Measurements from ENCODE around the gene UBR3.
"Not testable (repeated sequence)": the region's sequence is repeated elsewhere in the genome, so short reads cannot be mapped to it uniquely, and the experiment has no call there.

The UBR3 gene

DNA sequence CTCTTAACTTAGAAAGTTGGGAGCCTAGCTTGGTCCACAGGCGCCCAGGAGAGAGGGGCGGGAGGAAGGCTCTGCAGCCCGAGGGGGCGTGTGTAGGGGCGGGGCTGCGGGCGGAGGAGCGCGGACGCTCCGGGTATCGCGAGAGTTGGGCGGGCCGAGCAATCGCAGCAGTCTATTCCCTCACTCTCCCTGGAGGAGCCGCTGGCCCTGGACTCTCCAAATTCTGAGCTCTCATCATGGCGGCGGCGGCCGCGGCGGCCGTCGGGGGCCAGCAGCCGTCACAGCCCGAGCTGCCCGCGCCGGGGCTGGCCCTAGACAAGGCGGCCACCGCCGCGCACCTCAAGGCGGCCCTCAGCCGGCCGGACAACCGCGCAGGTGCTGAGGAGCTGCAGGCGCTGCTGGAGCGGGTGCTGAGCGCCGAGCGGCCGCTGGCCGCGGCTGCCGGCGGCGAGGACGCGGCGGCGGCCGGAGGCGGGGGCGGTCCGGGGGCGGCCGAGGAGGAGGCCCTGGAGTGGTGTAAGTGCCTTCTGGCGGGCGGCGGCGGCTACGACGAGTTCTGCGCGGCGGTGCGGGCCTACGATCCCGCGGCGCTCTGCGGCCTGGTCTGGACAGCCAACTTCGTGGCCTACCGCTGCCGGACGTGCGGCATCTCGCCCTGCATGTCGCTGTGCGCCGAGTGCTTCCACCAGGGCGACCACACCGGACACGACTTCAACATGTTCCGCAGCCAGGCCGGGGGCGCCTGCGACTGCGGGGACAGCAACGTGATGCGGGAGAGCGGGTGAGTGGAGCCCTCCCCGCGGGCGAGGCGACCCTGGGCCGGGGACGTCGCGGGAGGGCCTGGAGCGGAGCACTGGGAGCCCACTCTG lies at the start of gene UBR3:
Gene UBR3 (plus strand): TSS at position 183 of the 869 bp plus-strand sequence. CDS start 54 bp downstream, at position 237.
- in situ Hi-C loops (cut with MboI; ENCODE audit: low sequenced_read_pairs): no loop called here

GRCh38 chr2:169778446-169778845 lies 48.8 kb upstream of the UBR3 start:
- in situ Hi-C loops (cut with MboI; ENCODE audit: low sequenced_read_pairs): no loop called here

DNA sequence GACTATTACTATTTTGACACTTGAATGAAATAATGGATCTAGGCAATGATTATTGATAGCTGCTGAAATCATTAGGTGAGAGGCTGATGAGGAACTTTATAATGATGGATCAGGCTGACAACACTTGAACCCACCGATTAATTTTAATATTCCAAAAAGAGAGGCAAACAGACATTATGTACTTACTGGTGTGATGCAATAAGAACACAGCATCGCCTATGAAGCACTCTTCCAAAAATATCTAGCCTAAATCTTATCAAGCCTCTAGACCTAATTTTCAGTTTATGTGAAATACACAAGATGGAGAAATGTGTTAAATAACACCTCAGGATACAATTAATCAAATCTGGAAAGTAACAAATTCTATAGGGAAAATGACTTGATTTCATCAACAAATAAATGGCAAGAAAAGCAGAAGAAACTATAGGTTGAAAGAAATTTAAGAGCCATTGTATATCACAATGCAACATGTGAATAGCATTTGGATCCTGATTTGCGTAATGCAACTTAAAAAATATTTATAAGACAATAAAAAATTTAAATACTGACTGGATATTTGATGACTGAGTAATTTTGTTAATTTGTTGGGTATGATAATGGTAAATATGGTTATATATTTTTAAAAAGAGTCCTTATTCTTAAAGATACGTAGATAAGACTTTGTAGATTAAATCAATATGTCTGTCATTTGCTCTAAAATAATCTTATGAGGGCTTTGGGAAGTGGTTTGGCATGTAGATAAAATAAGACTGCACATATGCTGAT lies 45.8 kb upstream of the UBR3 start:
- in situ Hi-C loops (cut with MboI; ENCODE audit: low sequenced_read_pairs): no loop called here

DNA sequence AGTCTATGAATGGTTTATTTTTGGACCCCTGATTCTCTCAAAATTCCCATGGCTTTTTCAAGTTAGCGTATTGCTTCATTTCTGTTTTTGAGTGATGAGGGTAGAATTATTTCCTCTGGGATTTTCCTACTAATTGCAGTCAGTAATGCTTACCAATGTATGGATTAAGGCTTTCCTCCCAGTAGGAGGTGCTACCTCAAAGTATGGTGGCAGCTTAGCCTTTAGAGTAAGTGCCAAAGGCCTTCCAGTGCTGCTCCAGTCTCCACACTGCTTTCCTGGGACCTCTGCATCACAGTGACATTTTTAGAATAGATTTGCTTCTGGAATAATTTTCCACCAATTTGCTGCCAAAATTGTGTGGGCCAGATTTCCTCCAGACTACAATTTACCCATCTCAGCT lies 44.7 kb upstream of the UBR3 start:
- in situ Hi-C loops (cut with MboI; ENCODE audit: low sequenced_read_pairs): no loop called here

DNA sequence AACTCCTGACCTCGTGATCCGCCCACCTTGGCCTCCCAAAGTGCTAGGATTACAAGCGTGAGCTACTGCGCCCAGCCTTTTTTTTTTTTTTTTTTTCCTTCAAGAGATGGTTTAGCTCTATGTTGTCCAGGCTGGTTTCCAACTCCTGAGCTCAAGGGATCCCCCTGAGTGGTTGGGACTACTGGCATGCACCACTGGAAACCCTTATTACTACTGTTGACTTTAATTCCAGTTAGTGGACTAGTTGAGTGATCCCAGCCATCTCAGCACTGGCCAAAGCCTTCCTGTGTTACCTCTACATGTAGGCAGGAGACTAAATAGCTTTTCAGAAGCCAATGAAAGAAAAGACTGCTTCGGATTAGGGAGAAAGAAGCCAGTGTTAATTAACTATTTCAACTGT lies 36.7 kb upstream of the UBR3 start:
- in situ Hi-C loops (cut with MboI; ENCODE audit: low sequenced_read_pairs): no loop called here

DNA sequence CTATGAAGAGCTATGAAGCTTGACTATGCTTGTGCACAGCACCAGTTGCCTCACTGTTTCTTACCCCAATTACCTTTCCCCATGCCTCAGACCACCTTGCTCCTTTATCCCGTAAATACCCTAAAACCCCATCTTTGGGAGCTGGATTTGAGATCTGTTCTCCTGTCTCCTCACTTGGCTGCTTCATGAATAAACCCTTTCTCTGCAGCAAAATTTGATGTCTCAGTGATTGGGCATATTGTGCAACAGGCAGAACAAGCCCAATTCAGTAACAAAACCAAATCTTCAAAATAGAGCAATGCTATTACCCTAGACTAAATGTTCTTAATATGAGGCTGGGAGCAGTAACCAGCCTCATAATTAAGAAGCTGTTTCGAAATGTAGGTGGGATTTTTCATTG lies 32.1 kb upstream of the UBR3 start:
- in situ Hi-C loops (cut with MboI; ENCODE audit: low sequenced_read_pairs): no loop called here

DNA sequence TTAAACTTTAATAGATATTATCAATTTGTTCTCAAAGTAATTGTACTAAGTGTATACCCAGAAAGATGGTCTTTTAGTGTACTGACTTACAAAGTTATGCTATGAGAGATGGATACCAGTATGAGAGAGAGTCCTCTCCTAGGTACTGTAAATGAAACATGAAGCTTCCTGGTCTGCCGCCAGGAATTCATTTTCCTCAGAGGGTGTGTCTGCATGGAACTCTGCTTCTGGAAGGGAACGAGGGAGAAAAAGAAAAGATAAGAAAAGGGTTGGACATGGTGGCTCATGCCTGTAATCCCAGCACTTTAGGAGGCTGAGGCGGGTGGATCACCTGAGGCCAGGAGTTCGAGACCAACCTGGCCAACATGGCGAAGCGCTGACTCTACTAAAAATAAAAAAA lies 30.8 kb upstream of the UBR3 start:
- in situ Hi-C loops (cut with MboI; ENCODE audit: low sequenced_read_pairs): no loop called here

DNA sequence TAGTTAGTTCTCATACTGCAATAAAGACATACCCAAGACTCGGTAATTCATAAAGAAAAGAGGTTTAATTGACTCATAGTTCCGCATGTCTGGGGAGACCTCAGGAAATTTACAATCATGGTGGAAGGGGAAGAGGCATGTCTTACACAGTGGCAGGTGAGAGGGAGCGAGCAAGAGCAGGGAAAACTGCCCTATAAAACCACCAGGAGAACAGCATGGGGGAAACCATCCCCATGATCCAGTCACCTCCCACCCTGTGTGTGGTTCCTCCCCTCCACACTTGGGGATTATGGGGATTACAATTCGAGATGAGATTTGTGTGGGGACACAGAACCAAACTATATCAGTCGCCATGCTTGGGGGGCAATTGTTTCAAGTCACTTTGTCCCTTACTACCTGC lies 29.7 kb upstream of the UBR3 start:
- in situ Hi-C loops (cut with MboI; ENCODE audit: low sequenced_read_pairs): no loop called here

GRCh38 chr2:169798397-169798717 lies 28.9 kb upstream of the UBR3 start:
- in situ Hi-C loops (cut with MboI; ENCODE audit: low sequenced_read_pairs): no loop called here

- in situ Hi-C loops (cut with MboI; ENCODE audit: low sequenced_read_pairs): no loop called here
These were observed 28.3 kb upstream of the UBR3 start, which contains the start of gene SSB for GRCh38 chr2:169798718-169799592. SSB (plus strand) TSS chr2:169798871; CDS start chr2:169800961, 2,090 bp downstream.

DNA sequence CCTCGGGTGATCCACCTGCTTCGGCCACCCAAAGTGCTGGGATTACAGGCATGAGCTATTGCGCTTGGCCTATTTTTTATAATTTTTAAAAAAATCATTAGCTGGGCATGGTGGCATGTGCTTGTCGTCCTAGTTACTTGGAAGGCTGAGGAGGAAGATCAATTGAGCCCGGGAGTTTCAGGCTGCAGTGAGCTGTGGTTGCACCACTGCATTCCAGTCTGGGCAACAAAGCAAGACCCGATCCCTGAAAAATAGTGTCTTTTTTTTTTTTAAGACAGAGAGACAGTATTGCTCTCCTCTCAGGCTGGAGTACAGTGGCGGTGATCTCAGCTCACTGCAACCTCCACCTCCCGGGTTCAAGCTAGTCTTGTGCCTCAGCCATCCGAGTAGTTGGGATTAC lies 23.8 kb upstream of the UBR3 start:
- in situ Hi-C loops (cut with MboI; ENCODE audit: low sequenced_read_pairs): no loop called here

- in situ Hi-C loops (cut with MboI; ENCODE audit: low sequenced_read_pairs): no loop called here
These were observed 20.7 kb upstream of the UBR3 start for GRCh38 chr2:169806586-169806985.

GRCh38 chr2:169808221-169808620 lies 19.0 kb upstream of the UBR3 start:
- in situ Hi-C loops (cut with MboI; ENCODE audit: low sequenced_read_pairs): no loop called here

DNA sequence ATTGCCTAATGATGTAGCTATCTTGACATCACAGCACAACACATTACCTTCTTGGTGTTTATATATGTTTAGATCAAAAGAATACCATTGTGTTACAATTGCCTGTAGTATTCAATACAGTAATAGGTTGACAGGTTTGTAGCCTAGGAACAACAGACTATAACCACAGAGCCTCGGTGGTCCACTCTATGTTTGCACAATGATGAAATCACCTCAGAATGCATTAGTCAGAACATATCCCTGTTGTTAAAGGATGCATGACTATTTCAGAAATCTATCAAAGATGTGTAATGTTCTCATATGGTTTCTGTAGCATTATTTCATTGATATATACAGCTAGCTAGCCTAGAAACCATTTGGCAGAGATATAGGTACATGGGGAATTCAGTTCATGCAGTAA lies 11.4 kb upstream of the UBR3 start:
- in situ Hi-C loops (cut with MboI; ENCODE audit: low sequenced_read_pairs): no loop called here

- in situ Hi-C loops (cut with MboI; ENCODE audit: low sequenced_read_pairs): not testable (repeated sequence)
These were observed 10.3 kb upstream of the UBR3 start for GRCh38 chr2:169816961-169817360.

- in situ Hi-C loops (cut with MboI; ENCODE audit: low sequenced_read_pairs): not testable (repeated sequence)
These were observed 9.9 kb upstream of the UBR3 start for GRCh38 chr2:169817369-169817768.

DNA sequence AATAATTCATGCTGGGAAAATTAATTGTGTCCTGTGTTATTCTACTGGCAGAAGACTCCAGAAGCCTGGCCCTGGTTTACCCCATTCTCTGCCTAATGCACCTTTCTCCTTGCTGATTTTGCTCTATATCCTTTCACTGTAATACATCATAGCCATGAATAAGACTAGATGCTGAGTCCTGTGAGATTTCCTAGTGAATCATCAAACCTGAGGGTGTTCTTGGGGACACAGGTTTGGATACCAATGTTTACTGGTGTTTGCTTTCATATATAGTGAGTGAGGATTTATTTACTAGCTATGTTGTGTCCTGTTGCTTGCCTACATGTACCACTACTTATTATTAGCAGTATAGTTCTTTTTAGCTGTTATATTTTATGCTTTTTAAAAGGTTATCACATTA lies 9.0 kb upstream of the UBR3 start:
- in situ Hi-C loops (cut with MboI; ENCODE audit: low sequenced_read_pairs): no loop called here

DNA sequence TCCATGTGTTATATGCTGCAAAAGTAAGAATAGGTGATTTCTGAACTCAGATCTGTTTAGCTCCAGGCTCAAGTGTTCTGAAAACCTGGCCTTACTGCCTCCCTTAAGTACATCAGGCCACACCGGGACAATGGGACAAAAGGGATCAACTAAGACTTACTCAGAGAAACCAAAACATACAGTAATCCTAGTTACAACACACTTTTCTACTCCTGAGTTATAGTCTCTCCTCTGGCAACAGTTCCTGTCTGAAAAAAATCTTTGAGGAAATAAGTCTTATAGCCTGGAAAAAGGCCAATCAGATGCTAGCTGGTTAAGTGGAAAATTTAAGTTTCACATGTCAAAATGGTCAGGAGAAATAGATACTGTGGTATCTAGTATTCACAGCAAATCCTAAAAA lies 8.1 kb upstream of the UBR3 start:
- in situ Hi-C loops (cut with MboI; ENCODE audit: low sequenced_read_pairs): no loop called here

DNA sequence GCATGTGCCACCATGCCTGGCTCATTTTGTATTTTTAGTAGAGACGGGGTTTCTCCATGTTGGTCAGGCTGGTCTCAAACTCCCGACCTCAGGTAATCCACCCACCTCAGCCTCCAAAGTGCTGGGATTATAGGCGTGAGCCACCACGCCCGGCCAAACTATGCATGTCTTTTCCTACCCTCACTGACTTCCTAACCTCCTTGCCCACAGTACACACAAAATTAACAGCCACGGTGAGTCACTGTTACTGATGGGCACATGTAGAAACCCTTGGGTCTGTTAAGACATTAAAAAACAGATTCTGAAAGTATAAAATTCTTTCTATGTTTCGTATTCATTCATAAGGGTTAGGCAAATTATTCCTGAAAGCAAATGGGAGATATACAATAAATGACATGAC lies 7.2 kb upstream of the UBR3 start:
- in situ Hi-C loops (cut with MboI; ENCODE audit: low sequenced_read_pairs): not testable (repeated sequence)

GRCh38 chr2:169822036-169822435 lies 5.2 kb upstream of the UBR3 start:
- in situ Hi-C loops (cut with MboI; ENCODE audit: low sequenced_read_pairs): no loop called here

DNA sequence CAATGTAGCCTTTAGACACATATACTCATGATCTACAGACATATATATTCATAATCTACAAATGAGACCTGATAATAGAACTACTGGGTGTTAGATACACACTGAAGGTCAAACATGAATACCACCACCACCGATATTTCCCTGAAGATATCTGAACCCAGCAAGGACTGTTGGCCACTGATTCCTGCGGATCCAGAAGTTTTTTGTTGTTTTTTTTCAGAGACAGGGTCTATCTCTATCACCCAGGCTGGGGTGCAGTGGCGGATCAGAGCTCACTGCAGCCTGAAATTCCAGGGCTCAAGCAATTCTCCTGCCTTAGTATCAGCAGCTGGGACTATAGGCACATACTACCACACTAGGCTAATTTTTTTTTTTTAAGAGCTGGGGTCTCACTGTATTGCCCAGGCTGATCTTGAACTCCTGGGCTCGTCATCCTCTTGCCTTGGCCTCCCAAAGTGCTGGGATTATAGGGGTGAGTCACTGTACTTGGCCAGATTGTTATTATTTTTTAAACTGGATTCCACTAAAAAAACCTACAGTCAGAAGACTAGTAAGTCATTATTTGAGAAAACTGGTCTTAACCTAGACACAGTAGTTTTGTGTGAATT lies 4.4 kb upstream of the UBR3 start:
- in situ Hi-C loops (cut with MboI; ENCODE audit: low sequenced_read_pairs): no loop called here

All from HL-60/S4 treated with phorbol 12-myristate 13-acetate at 8.2 ng/mL for 4 days and 3 days (cell line).